ENCODE results near the gene RASSF3. TPM values are rescaled to one million over a fixed set of nuclear protein-coding genes. Genes with fewer than 3 reads are reported as not detected.
"Not testable (repeated sequence)": the region's sequence is repeated elsewhere in the genome, so short reads cannot be mapped to it uniquely, and the experiment has no call there.

Gene RASSF3
- total and polyA plus RNA-seq, 7 donors = 34.7 to 348 (median 143) TPM

DNA sequence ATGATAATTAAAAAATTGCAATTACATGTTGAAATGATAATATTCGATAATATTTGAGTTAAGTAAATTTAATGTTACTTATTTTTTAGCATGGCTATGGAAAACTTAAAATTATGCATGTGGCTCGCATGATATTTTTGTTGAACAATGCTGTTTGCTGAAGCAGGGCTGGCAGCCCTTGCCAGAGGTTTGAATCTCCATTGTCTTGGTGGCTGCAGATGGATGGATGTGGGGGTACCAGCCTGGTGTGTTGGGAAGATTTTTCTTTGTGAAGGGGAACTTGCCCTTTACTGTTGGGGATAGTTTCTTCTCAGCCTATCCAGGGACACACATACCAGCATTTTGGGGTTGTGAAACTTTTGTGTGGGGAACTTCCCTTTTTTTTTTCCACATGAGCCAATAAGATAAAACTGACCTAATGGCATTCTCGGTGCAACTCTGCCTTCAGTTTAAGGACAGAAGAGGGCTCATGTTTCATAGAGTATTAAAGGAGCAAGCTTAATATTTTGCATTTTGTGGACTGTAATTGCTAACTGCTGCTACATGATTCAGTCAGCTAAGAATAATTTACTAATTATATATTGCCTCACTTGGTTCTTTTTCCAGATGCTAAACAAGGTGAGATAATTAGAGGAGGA, 8.8 kb downstream of the RASSF3 start:
- DNase-seq = no peak
- no peaks in the 10 kb centered on the region for H3K27me3 ChIP-seq
- TF ChIP-seq EP300 (IDR thresholded peaks at IDR 0.05) = no peak
- TF ChIP-seq, protein P1, sequence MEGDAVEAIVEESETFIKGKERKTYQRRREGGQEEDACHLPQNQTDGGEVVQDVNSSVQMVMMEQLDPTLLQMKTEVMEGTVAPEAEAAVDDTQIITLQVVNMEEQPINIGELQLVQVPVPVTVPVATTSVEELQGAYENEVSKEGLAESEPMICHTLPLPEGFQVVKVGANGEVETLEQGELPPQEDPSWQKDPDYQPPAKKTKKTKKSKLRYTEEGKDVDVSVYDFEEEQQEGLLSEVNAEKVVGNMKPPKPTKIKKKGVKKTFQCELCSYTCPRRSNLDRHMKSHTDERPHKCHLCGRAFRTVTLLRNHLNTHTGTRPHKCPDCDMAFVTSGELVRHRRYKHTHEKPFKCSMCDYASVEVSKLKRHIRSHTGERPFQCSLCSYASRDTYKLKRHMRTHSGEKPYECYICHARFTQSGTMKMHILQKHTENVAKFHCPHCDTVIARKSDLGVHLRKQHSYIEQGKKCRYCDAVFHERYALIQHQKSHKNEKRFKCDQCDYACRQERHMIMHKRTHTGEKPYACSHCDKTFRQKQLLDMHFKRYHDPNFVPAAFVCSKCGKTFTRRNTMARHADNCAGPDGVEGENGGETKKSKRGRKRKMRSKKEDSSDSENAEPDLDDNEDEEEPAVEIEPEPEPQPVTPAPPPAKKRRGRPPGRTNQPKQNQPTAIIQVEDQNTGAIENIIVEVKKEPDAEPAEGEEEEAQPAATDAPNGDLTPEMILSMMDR (IDR thresholded peaks at IDR 0.05) = no peak
- no peak for TF ChIP-seq POLR2A (IDR thresholded peaks at IDR 0.05)
- TF ChIP-seq POLR2AphosphoS5 (IDR thresholded peaks at IDR 0.05) = no peak
- 66 to 75% methylated on average over 3 of the region's 3 CpGs for WGBS, 2 donors
- intact Hi-C loops (cut with DNase I) = no loop called here
- no peak overlapping the region for H3K4me3 ChIP-seq
- peaks cover 0 to 5% (median 0%) of the 10 kb centered on the region in 4 donors for H3K36me3 ChIP-seq
- peaks cover 0 to 84% (median 62%) of the 10 kb centered on the region in 4 donors for H3K4me1 ChIP-seq
- no peaks in the 10 kb centered on the region for H3K9me3 ChIP-seq
- H3K27ac ChIP-seq = peak overlapping the region in 3 of 4 donors; percentile 47 to 91 (median 58)

DNA sequence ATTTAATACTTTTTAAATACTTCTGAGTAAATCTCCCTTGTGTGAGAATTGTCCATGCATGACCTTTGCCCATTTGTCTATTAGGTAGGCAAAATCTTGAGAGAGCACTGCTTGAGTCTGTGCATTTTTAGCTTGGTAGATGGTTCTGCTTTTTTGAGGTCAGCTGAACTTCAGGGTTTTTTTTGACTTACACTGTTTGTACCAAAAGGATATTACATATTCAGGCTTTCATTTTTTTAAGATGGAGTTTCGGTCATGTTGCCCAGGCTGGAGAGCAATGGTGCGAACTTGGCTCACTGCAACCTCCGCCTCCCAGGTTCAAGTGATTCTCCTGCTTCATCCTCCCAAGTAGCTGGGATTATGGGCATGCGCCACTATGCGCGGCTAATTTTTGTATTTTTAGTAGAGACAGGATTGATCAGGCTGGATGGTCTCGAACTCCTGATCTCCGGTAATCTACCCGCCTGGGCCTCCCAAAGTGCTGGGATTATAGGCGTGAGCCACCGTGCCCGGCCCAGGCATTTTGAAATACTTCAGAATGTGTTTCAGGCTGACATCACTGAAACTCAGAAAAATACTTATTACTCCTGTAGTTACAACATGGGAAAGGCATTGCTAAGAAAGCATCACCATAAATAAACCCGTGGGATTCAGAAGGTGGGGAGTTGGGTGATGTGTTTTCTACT, 11.1 kb downstream of the RASSF3 start:
- no peak overlapping the region for H3K4me3 ChIP-seq
- no peaks in the 10 kb centered on the region for H3K36me3 ChIP-seq
- H3K9me3 ChIP-seq = no peaks in the 10 kb centered on the region
- WGBS, 2 donors = 81 to 92% methylated on average over 13 of the region's 13 CpGs
- DNase-seq = no peak
- intact Hi-C loops (cut with DNase I) = loop anchor here (5.0 kb wide), 1 partner anchor 169 kb away; the partner anchor contains the start of gene TBK1
- no peaks in the 10 kb centered on the region for H3K27me3 ChIP-seq
- H3K27ac ChIP-seq = peak overlapping the region; percentile 26 to 91 (median 62)
- TF ChIP-seq, protein P1 (IDR thresholded peaks at IDR 0.05) = no peak
- TF ChIP-seq EP300 (IDR thresholded peaks at IDR 0.05) = no peak
- TF ChIP-seq POLR2AphosphoS5 (IDR thresholded peaks at IDR 0.05) = no peak
- H3K4me1 ChIP-seq = peaks cover 0 to 88% (median 69%) of the 10 kb centered on the region in 4 donors

GRCh38 chr12:64624035-64624434, 13.7 kb downstream of the RASSF3 start:
- Histone ChIP-seq H3K36me3 (peaks cover 0 to under 1% (median 0%) of the 10 kb centered on the region in 4 donors), H3K27ac (peak overlapping the region; percentile 83 to 91 (median 84)), H3K4me1 (peaks cover 0 to 92% (median 79%) of the 10 kb centered on the region in 4 donors), H3K9me3 (no peaks in the 10 kb centered on the region), H3K4me3 (no peak overlapping the region), H3K27me3 (no peaks in the 10 kb centered on the region)
- WGBS, 2 donors = 95 to 98% methylated on average over 4 of the region's 4 CpGs
- TF ChIP-seq, protein P1 (IDR thresholded peaks at IDR 0.05) = no peak
- TF ChIP-seq POLR2A (IDR thresholded peaks at IDR 0.05) (no peak), EP300 (IDR thresholded peaks at IDR 0.05) (no peak), POLR2AphosphoS5 (IDR thresholded peaks at IDR 0.05) (no peak)
- intact Hi-C loops (cut with DNase I) = loop anchor here (5.0 kb wide), 1 partner anchor 172 kb away; the partner anchor contains the start of gene TBK1
- DNase-seq = no peak

- H3K4me1 ChIP-seq = peaks cover 0 to 91% (median 76%) of the 10 kb centered on the region in 4 donors
- no peaks in the 10 kb centered on the region for H3K27me3 ChIP-seq
- H3K4me3 ChIP-seq = peak overlapping the region in 3 of 4 donors; percentile 26 to 33 (median 27)
- TF ChIP-seq POLR2A (IDR thresholded peaks at IDR 0.05) (peak in 1 of 2 donors; percentile 24), POLR2AphosphoS5 (IDR thresholded peaks at IDR 0.05) (peak; percentile 80 to 93 (median 90)), EP300 (IDR thresholded peaks at IDR 0.05) (peak; percentile 51 to 80 (median 70))
- TF ChIP-seq, protein P1 (IDR thresholded peaks at IDR 0.05) = no peak
- peak overlapping the region; percentile 83 to 91 (median 84) for H3K27ac ChIP-seq
- 4 to 9% methylated on average over 15 of the region's 15 CpGs for WGBS, 2 donors
- H3K36me3 ChIP-seq = peaks cover 0 to 6% (median 0%) of the 10 kb centered on the region in 4 donors
- H3K9me3 ChIP-seq = no peaks in the 10 kb centered on the region
- DNase-seq = peak; percentile 93
- intact Hi-C loops (cut with DNase I) = loop anchor here (2.0 kb wide), 1 partner anchor 59 kb away; no protein-coding TSS in a partner anchor
Observed at GRCh38 chr12:64625243-64626077, 15.2 kb downstream of the RASSF3 start.

DNA sequence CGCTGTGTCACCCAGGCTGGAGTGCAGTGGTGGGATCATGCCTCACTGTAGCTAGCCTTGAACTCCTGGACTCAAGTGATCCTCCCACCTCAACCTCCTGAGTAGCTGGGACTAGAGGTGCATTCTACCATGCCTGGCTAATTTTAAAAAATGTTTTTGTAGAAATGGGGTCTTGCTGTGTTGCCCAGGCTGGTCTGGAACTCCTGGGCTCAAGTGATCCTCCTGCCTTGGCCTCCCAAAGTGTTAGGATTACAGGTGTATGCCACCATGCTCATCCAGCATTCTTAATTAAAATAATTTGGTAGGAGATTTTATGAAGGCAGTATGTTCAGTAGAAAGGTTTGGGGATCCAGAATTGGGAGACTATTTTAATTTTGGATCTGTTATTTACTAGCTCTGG, 16.3 kb downstream of the RASSF3 start:
- H3K4me1 ChIP-seq = peaks cover 0 to 91% (median 75%) of the 10 kb centered on the region in 4 donors

More for the DNA sequence above, 16.3 kb downstream of the RASSF3 start:
- peak overlapping the region; percentile 83 to 91 (median 84) for H3K27ac ChIP-seq
- not testable (repeated sequence) for DNase-seq, H3K4me3 ChIP-seq, H3K27me3 ChIP-seq, H3K9me3 ChIP-seq, H3K36me3 ChIP-seq
- WGBS, 2 donors = 96 to 98% methylated on average over 1 of the region's 1 CpG
- intact Hi-C loops (cut with DNase I) = loop anchor here (2.0 kb wide), 1 partner anchor 58 kb away; no protein-coding TSS in a partner anchor

Measured in sigmoid colon (tissue), 7 donors.